NCI-H1105 treated with DMSO at 0.1 percent for 48 hours (cell line): ENCODE results near the gene RALGAPA2.

ENCODE experiments used
- DNase-seq: peaks from one replicate; lab custom pipeline; 2025; lab: John Stamatoyannopoulos, UW

The RALGAPA2 gene

DNA sequence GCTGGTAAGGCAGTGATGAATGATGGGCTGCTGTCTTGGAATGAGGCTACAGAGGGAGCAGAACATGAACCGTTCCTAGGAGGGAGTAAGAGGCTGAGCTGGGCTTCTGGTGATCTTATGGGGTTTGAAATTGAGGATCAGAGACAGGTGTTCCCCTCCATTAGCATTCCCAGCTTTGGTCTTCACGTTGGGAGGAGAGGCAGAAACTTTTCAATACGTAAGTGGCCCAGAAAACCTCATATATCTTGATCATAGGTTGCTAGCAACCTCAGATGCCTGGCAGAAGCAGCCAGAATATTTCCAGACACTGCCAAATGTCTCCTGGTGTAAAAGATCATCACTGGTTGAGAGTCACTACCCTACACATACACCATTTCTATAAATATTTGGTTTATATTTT, 177.4 kb downstream of the RALGAPA2 start:
- no peak for DNase-seq

DNA sequence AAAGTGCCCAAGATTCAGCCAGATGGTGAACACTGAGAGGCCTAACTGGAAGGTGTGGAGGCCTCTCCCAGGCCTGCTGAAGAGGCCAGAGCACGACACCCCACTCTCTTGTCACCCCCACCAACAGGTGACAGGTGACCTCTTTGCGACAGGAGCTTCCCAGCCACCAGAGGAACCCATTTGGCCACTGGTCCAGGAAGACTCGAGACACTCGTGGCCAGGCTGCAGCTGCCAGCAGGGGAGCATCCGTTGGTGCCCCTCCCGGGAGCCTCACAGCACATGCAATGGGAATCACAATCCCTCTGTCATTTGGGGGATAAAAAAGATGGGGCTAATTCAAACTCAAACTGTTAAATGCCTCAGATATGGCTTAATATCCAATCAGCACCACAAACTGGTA, 181.2 kb downstream of the RALGAPA2 start:
- DNase-seq, result no peak

DNA sequence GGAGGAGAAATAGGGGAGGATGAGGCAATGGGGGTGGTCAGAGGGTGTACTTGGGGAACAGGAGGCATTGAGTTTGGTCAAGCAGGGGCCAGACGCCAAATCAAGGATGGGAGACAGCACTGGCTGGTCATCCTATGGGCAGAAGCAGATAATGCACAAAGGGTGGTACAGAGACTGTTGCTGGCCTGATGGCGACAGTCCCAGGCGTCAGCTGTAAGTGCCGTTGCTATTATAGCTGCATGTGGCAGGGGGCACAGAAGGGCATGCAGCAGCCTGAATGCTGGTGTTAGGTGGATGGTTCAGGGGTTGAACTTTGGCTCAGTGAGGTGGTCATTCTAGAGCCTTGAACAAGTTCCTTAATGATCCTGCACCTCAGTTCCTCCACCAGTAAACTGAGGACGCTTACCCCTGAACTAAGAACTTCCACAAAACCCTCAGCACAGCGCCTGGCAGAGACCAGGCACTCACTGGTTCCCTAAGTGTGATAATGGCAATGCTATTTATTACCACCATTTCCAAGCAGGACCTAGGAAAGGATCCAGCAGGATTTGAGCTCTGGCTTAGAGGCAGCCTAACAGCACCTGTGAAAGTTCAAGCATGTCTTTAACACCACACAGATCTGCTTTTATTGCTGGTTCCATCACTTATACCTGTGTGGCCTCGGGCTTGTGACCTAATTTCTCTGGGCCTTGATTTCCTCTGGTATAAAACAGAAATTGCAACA, 181.9 kb downstream of the RALGAPA2 start:
- DNase-seq, result no peak

DNA sequence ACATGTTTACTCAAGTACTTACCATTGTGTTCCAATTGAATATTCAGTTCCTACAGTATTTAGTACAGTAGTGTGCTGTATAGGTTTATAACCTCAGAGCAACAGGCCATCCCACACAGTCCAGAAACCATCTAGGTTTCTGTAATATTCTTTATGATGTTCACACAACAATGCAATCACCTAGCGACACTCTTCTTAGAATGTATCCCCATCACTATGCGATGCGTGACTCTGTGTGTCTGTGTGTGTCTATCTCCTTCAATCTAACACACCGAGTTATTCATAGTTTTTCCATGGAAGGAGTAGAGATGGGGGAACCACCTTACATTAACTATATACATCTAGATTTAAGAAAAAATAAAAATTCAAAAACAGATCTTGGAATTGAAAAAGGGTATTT, 182.8 kb downstream of the RALGAPA2 start:
- peak; percentile 39 for DNase-seq

DNA sequence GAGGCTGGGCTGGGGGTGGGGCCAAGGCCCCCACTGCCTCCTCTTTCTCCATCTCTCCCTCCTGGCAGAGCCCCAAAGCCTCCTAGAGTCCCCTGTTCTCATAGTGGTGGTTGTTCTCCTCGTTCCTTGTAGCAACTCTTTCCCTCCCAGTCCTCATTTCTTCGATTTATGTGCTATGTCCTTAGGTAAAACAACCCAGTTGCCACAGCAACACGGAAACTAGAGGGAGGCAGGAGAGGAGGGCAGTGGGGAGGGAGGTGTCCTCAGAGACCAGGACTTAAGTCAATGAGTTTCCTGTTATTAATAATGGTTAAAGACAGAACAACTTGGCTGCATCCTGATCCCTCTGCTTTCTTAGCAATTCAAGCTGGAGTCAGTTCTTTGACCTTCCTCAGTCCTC, 183.6 kb downstream of the RALGAPA2 start:
- DNase-seq, result no peak

DNA sequence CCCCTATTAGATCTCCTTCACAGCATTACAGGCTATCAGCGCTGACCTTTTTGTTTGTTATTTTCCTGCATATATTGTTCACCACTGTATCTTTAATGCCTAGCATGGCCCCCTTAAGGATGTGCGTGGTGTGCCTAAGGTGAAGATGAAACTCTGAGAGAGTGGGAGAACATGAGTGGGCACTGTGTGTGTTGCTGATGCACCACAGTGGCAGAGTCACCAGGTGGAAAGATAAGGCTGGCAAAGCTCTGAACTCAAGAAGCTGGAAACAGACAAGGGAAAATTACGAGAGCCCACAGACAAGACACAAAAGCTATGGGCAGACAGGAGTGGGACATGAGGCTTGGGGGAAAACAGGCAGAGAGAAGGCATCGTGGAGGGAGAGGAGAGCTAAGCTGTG, 184.8 kb downstream of the RALGAPA2 start:
- DNase-seq, result no peak

DNA sequence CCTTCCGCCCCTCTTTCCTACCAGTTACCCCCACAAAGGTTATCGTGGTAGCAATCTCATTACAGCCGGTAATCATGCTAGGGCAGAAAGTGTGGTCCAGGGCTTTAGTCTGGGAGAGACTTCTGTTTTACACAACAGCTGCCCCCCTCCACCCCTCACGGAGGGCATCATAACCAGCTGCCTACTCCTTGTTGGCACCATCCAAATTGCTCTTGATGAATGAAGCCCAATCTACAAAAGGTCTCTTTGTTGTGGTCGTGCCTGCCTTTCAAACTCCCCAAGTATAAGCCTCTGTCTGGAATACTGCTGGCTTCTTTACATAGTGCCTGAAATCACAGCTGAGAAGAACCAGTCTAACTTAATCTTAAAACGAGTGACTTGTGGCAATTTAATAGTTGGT, 186.7 kb downstream of the RALGAPA2 start:
- DNase-seq, result peak; percentile 68

DNA sequence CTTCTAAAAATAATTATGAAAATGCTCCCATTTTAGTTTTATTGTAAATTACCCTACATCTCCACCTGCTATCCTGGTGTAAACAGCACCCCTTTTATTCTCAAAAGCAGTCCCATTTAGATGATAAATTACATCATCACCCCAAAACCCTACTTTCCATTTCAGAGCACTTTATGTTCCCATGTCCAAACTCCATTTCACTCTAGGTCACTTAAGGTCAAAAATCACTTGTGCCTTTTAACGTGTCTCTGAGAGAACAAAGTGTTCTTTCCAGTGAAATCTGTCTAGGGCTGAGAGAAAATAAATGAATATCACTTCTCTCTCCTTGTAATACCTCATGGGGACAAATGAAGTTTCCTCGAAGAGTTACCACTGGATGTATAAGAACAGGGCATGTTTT, 187.2 kb downstream of the RALGAPA2 start:
- no peak for DNase-seq

DNA sequence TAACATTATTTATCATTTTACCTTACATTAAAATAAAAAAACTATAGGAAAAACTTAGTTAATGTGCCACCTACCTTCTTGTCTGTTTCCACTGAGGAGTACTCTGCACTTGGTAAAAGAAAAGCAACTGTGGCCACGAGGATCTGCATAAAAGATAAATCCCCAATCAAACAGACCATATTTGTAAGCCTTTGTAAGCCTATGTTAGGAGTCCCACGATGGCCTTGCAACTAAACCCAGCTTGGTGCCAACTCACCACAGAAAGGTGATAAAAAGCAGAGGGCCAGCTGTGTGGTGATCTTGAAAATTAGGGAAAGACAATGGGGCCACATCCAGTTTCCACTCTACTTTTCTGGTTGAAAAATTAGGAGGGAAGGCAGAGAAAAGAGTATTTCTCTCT, 187.7 kb downstream of the RALGAPA2 start:
- DNase-seq, result no peak

DNA sequence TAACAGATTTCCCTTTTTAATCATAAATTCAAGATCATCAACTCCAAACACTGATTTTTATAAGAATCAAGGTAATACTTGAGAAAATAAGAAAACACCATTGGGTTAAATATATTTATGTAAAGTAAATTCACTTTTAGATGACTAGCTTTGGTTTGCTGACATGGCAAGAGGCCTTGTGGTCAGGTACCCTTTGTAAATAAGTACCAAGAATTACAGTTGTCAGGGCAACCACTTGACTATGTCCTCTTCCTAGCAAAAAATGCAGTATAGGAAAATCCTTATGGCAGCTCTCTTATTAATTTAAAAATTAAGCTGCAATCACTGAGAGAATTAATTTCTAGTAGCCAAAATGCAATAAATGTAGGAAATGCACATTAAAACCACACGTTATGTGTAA, 190.7 kb downstream of the RALGAPA2 start:
- DNase-seq, result peak; percentile 45

DNA sequence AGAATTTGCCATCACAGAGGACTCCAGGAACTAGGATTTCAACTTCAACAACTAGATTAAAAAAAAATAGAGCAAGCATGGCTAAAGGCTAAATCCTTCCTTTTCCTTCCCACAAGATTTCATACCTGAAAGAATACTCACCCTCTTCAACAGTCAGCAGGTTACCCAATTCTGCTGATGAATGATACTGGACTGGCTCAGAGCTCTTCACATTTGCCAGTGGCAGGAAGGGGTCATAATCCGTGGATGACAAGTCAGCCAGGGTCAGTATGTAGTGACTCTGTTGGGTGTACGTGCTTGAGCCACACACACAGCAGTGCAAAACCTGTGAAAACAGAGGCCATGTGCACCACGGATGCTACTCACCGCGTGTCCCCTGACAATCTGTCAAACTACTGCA, 191.7 kb downstream of the RALGAPA2 start:
- no peak for DNase-seq

DNA sequence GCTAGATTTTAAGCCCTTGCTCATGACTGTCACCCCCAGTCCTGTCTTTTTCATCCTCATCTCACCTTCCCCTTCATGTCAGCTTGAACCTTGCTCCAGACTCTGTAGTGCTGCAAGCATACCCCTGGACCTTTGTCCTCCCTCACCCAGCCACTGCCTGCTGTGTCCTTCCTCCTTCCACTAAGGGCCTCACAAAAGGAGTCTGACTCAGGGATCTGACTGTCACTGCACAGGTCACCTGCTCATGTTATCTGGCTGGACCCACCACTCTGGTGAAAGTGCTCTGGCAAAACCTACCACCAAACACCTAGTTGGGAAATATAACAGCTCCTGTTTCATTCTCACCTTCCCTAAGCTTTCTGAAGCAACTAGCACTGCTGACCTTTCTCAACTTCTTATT, 193.2 kb downstream of the RALGAPA2 start:
- DNase-seq, result no peak

DNA sequence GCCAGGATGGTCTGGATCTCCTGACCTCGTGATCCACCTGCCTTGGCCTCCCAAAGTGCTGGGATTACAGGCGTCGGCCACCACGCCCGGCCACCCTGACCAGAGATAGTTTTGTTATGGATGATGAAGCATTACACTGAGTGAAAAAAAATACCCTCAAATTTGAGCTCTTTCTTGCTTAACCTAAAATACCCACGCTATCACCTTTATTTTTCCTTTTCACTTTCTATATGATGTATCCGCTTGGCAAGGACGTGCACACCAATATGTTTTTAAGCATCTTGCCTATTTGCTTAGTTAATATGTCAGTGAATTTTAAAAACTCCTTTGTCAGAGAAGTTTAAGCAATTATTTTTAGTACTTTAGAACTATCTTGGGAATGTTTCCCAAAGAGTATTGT, 194.2 kb downstream of the RALGAPA2 start:
- DNase-seq, result no peak

DNA sequence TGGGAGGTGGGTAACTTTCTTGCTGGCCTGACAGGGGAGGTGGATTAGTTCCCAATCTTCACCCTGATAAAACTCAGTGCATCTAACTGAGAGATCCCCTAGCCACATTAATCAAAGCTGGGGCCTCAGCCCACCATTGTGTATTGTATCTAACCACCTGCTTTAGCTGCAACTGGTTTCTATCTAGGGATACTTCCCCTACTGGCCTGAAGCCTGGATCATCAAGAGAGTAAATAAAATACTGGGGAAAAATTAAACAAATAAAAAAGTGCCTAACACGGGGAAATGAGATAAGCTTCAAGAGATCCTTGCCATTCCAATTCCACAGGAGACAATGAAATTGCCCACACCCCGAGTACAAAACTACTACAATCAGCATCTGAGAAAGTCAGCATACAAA, 195.1 kb downstream of the RALGAPA2 start:
- DNase-seq, result no peak

DNA sequence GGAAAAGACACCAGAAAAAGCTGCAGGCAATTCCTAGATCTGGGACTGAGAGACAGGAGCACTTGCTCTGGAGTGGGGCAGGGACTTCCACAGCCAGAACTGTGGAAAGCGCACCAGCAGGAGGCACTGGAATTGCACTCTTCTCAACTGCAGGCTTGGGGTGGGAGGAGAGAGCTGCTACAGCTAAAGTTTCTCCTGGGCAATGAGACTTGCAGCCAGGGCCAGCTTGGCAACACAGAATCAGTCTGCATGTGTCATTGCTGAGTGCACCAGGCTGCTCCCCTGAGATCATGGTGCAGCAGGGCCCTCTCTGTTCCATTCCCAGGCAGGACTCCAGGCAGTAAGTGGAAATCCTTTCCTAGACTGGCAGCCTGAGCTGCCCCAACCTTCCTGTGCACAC, 198.7 kb downstream of the RALGAPA2 start:
- DNase-seq, result no peak

DNA sequence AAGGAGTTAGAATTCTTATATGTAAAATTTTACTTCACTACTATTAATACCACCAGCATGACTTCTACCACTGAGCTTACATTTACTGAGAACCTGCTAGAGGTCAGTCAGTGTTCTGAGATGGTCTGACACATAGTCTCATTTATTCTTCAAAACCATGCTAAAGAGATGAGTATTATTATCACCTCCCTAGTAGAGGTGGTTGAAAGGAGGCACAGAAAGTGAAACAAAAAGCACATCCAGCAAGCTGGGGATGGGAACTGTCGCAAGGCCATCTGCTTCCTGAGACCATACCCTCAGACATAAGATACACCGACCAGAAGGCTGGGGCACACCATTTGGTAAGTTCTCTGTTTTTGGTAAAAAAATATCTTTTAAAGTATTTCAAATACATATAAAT, 206.9 kb downstream of the RALGAPA2 start:
- DNase-seq, result no peak

DNA sequence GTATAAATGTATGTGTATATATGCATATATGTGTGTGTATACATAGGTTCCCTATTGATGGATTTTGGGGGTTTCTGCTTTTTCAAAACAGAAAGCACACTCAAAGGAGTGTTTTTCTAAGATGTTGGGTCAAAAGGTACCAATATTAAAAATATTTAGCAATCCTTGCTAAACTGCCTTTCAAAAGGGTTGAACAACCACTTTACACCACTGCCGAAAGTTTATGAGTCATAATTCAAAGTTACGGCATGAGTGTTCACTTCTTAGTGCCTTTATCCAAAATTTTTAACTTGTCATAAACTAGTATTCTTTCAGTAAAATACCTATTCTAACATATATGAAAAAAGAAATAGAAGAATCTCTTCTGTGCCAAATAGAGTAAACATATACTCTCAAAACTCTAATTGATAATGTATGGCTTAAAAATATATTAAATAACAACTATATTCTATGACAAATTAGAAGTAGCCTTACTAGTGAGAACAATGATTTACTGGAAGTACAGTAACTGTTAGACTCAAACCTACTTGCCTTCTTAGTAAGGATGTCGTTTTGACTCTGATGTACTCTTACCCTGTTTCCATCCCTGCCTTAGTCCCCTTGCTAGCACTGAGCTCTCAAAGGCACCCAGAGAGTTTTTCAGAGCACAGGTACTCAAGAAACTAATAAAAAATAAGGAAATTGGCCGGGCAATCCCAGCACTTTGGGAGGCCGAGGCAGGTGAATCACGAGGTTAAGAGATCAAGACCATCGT, 208.5 kb downstream of the RALGAPA2 start:
- DNase-seq, result no peak

DNA sequence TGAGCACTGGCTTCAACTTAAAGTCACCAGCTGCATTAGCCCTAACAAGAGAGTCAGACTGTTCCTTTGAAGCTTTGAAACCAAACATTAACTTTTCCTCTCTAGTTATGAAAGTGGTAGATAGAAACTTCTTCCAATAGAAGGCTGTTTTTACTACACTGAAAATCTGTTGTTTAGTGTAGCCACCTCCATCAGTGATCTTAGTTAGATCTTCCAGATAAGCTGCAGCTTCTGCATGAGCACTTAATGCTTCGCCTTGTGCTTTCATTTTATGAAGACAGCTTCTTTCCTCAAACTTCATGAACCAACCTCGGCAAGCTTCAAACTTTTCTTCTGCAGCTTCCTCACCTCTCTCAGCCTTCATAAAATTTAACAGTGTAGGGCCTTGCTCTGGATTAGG, 211.3 kb downstream of the RALGAPA2 start:
- no peak for DNase-seq

DNA sequence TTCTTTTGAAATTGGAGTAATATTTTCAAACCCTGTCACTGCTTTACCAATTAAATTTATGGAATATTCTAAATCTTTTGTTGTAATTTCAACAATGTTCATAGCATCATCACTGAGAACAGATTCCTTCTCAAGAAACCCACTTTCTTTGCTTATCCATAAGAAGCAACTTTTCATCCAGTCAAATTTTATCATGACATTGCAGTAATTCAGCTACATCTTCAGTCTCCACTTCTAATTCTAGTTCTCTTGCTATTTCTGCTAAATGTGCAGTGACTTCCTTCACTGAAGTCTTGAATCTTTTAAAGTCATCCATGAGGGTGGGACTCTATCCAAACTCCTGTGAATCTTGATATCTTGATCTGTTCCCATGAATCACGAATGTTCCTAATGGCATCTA, 212.1 kb downstream of the RALGAPA2 start:
- no peak for DNase-seq

DNA sequence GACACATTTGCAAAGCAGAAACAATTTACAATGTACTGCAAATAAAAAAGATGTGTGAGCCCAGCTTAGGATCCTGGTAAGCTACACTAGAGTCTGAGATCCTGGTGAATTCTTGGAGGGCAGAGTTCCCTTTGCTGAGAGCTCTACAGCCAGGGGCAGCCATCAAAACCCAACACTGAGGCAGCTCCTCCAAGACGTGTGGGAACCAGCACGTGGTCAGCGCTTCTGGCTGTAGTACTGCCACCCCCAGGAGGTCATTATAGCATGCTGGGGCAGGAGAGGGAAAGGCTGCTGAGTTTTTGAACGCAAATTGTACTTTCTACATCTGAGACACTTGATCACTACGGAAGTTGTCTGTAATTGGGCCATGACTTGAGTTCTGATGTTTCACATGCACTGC, 213.0 kb downstream of the RALGAPA2 start:
- DNase-seq, result no peak

DNA sequence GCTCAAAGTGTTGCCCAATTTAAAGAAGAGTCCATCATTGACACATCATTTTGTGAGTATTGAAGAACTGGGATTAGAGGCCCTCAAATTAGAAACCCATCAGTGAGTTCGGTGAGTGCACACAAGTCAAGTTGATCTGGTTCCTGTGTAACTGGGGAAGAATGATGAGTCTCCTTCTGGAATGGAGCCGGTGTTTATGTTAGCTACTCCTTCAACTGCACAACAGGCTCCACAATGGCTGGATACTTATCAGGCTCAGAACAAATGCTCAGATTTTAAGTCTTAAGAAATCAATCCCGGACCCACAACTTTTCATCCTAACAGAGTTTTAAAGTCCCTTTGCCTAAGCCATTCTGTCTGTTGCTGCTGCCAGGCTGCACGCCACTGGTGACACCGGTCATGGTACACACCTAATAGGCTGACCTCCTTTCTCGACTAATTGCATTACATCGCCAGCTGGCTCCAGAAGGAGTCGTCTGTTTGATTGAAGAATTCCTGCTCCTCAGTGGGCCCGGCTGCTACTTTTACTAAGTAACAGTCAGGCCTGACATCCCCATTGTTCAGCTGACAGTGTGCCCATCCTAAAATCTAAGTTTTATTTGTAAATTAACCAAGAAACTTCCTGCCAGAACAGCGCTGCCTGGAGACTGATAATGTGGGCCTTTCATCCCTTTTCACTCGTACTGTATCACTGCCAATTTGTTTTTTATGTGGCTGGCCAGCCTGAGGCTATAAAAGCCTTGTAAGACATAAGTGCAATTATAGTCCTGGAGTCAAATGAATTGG, 214.2 kb downstream of the RALGAPA2 start:
- peak; percentile 91 for DNase-seq

DNA sequence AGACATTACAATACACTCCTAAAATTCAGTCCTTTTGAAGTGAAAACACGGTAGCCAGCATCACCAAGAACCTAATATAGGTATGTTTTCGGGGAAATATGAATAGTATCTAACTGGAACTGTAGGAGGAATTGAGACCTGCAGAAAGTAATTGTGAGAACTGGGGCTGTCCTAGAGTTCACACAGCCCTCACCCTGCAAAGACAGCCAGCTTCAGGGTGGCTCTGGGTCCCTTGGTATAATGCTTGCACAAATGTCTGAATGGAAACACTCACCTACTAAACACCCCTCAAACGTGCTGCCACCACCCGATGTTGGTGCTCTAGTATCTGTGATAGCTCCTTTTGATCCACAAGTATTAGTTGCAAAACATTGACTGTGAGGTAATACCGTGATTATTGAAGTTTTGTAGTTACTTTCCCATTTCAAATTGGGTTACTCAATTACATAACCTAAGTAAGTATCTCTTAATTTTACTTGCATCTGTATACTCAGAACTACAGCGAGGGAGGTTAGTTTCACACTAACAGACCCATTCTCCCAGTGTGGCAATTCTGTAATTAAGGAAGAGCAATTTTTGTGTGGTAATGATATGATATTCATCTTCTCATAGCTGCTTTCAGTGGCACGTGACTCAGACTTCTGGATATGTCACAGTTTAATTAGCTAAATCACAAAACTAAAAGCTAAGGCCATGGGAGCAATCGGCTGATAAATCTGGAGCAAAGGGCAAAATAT, 215.0 kb downstream of the RALGAPA2 start:
- DNase-seq, result no peak
